Kidney epithelial cell (primary cell): ENCODE data around the gene CCL11. TPM values are rescaled to one million over a fixed set of nuclear protein-coding genes. Genes with fewer than 3 reads are reported as not detected.

Source experiments
- DNase-seq: peaks from one replicate; pipeline ENCODE4 v3.0.0-alpha.2; 2010; ENCODE audit warnings: low read depth
- H3K27me3 ChIP-seq: 2 replicates; pipeline ENCODE4 v1.6.0; 2011; ENCODE audit warnings: low read length; ENCODE audit not compliant: control insufficient read depth, insufficient read depth
- H3K36me3 ChIP-seq: 2 replicates; pipeline ENCODE4 v1.5.1; 2011; ENCODE audit warnings: low read length; ENCODE audit not compliant: control insufficient read depth, insufficient read depth
- H3K4me3 ChIP-seq: 2 replicates; pipeline ENCODE4 v1.5.1; 2011; ENCODE audit warnings: low read depth, mild to moderate bottlenecking, control low read depth, low read length
- total RNA-seq: library from RNA; depleted of rRNA; stranded (reverse); fragments of >200 nt; gene quantifications from 2 replicates; pipeline ENCODE4 v1.2.3, GENCODE V29; 2015
- TF ChIP-seq, protein P1 (sequence below): IDR thresholded peaks from 2 replicates; pipeline ENCODE4 v1.5.1; 2011; ENCODE audit warnings: mild to moderate bottlenecking, moderate library complexity, low read length, control low read depth, inconsistent platforms; ENCODE audit not compliant: insufficient read depth, poor library complexity, severe bottlenecking

Gene CCL11
- total RNA-seq, 1 donor from 2014 or later, result not detected

DNA sequence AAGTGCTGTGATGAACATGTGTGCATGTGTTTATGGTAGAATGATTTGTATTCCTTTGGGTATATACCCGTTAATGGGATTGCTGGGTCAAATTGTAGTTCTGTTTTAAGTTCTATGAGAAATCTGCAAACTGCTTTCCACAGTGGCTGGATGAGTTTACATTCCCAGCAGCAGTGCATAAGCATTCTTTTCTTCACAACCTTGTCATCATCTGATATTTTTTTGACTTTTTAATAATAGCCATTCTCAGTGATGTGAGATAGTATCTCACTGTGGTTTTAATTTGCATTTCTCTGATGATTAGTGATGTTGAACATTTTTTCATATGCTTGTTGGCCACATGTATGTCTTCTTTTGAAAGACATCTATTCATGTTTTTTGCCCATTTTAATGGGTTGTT lies 52.2 kb downstream of the CCL11 start:
- no peak for DNase-seq
- Histone ChIP-seq H3K4me3 (no peak overlapping the region), H3K36me3 (no peaks in the 10 kb centered on the region), H3K27me3 (no peaks in the 10 kb centered on the region)
- TF ChIP-seq, protein P1, sequence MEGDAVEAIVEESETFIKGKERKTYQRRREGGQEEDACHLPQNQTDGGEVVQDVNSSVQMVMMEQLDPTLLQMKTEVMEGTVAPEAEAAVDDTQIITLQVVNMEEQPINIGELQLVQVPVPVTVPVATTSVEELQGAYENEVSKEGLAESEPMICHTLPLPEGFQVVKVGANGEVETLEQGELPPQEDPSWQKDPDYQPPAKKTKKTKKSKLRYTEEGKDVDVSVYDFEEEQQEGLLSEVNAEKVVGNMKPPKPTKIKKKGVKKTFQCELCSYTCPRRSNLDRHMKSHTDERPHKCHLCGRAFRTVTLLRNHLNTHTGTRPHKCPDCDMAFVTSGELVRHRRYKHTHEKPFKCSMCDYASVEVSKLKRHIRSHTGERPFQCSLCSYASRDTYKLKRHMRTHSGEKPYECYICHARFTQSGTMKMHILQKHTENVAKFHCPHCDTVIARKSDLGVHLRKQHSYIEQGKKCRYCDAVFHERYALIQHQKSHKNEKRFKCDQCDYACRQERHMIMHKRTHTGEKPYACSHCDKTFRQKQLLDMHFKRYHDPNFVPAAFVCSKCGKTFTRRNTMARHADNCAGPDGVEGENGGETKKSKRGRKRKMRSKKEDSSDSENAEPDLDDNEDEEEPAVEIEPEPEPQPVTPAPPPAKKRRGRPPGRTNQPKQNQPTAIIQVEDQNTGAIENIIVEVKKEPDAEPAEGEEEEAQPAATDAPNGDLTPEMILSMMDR, result no peak

Other genes starting within 250 kb of the CCL11 start
- gene CCL2, start 30.5 kb upstream of the CCL11 start, total RNA-seq, result 14.3 and 25.8 TPM in 2 replicates
- gene CCL7, start 15.5 kb upstream of the CCL11 start, total RNA-seq, result not detected in 2 replicates
- not detected in 2 replicates for gene CCL8, start 33.7 kb downstream of the CCL11 start, total RNA-seq
- not detected in 2 replicates for gene CCL13, start 70.7 kb downstream of the CCL11 start, total RNA-seq
- not detected in 2 replicates for gene CCL1, start 77.5 kb downstream of the CCL11 start, total RNA-seq